ENCODE data around the gene GRB10.

GRCh38 chr7:50591098-50591479 lies 191.6 kb downstream of the GRB10 start:
- TF ChIP-seq CTCF (IDR thresholded peaks at IDR 0.05): no peak
- no peak for TF ChIP-seq EP300 (IDR thresholded peaks at IDR 0.05; ENCODE audit: low read depth)
- no peak for TF ChIP-seq POLR2A (IDR thresholded peaks at IDR 0.05)
- no peak for TF ChIP-seq POLR2AphosphoS5 (IDR thresholded peaks at IDR 0.05)
